Jurkat, Clone E6-1 (cell line): Measurements from ENCODE around the gene PTCHD4.

ENCODE experiments used
- DNase-seq: peaks from one replicate; pipeline ENCODE4 v3.0.0-alpha.2; 2011; ENCODE audit warnings: low read depth, low spot score
- H3K4me3 ChIP-seq: 2 replicates; pipeline ENCODE4 v1.5.1; 2011; ENCODE audit warnings: mild to moderate bottlenecking, low read length, control low read depth, moderate library complexity

Gene PTCHD4

DNA sequence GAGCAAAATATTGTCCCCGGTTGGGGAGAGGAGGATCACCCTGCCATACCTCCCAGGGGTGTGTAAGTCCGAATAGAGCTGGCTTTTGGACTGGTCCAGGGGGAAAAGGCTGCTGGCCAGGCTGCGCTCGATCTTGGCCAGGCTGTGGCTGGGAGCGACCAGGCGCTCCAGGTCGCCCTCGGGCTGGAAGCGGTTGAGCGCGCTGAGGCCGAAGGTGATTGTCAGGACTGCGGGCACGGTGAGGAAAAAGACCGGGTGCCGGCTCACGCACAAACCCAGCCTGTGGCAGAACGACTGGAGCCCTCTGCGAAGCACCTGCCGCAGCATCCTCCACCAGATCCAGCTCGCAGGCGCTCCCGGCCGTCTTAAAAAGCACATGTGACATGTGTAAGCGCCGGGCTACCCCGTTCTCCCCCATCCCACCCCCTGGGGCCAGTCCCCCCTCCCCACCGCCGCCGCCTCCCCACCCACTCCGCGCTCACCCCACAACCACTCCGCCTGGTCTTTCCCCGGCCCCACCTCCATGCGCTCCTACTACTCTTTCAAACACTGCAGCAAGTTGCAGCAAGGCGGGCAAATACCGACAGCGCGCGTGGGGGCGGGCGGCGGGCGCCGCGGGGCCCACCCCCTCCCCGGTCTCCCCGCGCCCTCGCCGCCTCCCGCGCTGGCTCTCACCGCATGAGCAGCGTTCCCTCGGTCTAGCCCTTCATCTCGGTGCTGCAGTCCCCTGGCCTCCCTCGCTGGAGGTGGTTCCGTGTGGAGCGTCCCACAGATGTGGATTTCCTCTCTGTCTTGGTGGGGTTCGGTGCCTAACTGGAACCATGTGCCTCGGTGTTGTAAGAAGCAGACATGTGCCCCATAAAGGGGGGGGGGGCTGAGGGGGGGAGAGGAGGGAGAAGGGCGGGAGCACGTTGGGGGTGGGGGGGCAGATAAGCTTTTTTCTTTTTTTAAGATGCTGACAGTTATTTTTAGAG, 42.4 kb downstream of the PTCHD4 start:
- peak overlapping the region; percentile 35 for H3K4me3 ChIP-seq
- no peak for DNase-seq

DNA sequence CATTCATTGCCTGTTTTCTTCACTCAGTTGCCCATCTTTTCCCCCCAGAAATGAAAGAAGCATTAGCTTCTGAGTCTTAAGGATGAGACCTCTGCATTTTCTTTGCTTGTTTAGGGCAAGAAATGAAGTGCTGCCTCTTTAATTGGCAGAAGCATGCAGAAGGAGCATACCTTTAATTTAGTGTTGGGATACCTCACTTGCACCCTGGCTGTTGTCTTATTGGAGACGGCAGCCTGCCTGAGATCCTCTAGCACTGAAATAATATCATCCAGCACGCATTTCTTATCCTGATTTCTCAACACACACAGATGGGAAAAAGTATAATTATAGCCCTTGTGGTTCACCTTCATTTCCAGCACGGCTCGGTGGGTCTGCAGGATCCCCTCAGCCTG, 43.1 kb downstream of the PTCHD4 start:
- DNase-seq, result no peak
- no peak overlapping the region for H3K4me3 ChIP-seq

DNA sequence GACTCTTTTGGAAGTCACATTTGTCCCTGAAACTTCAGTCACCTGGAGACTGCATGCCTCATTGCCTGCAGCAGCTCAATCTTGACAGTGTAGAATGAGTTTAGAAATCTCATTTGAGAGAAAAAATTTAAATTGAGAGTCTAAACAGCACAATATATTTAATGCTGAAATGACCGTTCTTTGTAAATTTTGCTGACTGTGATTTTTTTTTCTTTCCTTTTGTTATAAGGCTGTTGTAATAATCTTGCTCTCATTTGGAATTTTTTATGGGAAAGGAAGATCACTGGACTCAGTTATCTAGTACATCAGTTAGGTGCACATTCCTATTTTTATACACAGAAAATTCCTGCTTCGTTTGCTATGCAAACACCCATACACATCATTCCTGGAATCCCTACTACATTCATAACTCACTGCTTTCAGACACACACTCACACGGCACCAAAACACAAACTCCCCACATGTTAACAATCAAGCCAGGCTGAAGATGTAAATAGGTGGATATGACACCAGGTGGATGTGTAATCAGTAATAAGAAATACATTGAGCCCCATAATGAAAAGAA, 43.8 kb downstream of the PTCHD4 start:
- no peak for DNase-seq
- H3K4me3 ChIP-seq, result no peak overlapping the region

DNA sequence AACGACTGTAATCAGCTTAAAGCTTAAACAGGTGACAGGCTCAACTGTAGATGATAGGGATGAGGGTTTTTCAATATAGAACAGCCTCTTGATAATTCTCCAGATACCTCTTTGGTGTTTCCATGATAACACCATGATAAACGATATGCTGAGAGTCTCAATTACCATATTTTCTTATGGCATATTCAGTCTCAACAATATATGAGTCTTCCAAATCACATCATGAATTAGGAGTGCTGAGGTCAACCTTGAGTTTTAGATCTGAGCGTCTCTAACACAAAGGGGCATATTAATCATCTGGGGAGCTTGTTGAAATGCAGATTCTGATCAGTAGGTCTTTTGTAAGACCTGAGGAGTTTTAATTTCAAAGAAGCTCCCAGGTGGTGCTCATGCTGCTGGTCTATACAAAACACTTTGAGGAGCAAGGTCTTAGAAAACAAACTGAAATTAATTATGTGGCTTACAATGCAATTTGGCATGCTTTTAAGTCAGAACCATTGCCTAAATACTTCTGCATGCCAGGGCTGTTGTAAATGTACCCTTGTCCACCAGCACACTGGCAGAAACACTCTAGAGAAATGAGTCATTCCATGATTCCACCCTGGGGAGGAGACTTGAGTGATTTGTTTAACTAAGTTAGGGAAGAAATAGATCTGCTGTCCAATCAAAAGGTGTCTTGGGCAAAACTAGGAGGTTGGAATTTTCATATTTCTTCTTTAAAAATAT, 49.6 kb downstream of the PTCHD4 start:
- no peak overlapping the region for H3K4me3 ChIP-seq
- DNase-seq, result no peak
